Measurements from ENCODE around the gene ZMYND8.
"Not testable (repeated sequence)": the region's sequence is repeated elsewhere in the genome, so short reads cannot be mapped to it uniquely, and the experiment has no call there.

ZMYND8 gene

DNA sequence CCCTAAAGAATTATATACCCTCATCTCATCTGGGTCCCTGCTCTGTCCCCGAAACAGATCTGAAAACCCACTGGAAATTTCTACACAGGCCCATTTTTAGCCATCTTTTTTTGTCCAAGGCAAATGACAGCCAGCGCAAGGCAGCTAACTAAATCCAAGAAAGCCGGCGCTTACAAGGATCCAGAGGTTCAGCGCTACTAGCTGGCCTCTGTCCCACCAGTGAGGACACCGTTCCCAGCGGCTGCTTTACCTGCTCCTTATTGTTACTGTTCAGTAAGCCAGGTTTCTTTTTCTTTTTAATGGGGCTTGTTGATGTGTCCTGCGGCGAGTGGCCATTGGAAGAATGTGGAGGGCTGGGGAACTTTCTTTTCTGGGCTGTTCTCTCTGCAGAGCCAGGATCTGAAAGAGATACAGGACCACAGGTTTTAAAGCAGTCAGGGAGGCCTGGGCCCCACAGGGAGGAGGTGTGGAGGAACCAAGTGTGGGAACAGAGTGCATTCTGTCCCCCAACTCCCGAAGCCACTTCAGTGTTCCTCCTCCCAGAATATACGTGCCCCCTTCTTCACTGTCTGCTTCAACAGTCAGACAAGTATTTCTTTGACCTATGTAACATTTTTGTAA lies 46.6 kb downstream of the ZMYND8 start:
- DNase-seq = no peak

DNA sequence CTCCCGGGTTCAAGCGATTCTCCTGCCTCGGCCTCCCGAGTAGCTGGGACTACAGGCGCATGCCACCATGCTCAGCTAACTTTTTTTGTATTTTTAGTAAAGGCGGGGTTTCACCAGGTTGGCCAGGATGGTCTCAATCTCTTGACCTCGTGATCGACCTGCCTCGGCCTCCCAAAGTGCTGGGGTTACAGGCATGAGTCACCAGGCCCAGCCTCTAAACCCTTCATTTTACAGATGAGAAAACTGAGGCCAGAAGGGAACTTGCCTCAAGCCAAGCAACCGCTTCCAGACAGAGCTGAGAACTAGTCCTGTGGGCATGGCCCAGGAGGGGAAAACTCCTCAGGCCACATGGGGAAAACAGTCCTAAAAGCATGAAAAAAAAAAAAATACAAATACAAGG lies 47.1 kb downstream of the ZMYND8 start:
- no peak for DNase-seq

DNA sequence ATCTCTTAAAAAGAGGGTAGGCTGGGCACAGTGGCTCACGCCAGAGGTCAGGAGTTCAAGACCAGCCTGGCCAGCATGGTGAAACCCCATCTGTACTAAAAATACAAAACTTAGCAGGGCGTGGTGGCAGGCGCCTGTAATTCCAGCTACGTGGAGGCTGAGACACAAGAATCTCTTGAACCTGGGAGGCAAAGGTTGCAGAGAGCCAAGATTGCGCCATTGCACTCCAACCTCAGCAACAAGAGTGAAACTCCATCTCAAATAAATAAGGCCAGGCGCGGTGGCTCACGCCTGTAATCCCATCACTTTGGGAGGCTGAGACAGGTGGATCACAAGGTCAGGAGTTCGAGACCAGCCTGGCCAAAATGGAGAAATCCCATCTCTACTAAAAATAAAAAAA lies 48.9 kb downstream of the ZMYND8 start:
- DNase-seq = not testable (repeated sequence)

DNA sequence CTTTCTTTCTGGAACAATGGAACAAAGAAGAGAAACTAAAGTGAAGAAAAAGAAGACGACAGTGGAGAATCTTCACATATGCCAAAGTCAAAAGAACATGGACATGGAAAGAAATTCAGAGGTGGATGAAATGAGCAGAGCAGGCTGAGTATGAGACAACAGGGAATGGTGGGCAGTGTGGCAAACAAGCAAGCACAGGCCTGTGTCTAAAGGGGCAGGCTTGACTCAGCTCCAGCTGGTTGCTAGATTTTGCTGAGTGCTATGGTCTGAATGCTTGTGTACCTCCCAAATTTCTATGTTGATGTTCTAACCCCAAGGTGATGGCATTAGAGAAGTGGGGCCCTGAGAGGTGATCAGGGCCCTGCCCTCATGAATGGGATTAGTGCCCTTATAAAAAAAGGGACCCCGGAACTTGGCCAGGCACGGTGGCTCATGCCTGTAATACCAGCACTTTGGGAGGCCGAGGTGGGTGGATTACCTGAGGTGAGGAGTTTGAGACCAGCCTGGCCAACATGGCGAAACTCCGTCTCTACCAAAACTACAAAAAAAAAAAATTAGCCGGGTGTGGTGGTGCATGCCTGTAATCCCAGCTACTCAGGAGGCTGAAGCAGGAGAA lies 49.6 kb downstream of the ZMYND8 start:
- no peak for DNase-seq

DNA sequence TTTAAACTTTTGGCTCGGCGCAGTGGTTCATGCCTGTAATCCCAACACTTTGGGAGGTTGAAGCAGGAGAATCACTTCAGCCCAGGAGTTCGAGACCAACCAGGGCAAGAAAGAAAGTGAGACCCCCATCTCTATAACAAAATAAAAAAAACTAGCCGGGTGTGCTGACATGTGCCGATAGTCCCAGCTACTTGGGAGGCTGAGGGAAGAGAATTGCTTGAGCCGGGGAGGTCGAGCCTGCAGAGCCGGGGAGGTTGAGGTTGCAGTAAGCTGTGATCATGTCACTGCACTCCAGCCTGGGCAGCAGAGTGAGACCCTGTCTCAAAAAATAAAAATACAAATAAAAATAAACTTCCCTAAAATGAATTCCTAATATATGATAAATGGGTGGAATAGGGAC lies 50.4 kb downstream of the ZMYND8 start:
- no peak for DNase-seq

DNA sequence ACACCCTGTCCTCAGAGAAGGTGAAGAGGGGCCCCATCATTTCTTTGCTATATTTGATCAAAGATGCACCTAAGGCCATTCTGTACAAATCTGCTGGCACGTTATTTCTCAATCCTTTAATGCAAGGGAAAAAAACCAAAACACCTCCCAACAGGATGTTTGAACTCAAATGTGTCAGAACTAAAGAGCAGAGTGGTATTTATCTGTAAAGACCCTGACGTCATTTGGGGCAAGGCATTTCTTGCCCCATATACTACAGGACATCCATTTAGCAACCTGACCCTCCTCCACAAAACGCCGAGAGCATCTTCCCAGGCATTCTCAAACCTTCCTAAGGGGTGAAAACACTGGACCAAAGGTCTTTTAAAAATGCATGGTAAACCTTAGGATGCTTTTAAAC lies 50.8 kb downstream of the ZMYND8 start:
- no peak for DNase-seq

DNA sequence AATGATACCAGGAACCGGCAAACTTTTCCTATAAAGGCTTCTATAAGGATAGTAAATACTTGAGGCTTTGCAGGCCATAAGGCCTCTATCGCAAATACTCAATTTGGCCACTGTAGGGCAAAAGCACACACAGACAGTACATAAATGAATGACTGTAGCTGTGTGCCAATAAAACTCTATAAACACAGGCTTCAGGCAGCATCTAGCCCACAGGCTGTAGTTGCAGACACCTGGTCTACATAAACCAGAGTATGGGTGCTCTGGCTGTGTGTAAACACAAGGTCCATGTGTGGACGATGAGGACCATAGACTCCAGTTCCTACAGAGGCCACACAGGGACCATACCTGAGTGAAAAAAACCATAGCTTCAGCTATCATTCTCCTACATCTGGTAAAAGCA lies 52.2 kb downstream of the ZMYND8 start:
- no peak for DNase-seq

DNA sequence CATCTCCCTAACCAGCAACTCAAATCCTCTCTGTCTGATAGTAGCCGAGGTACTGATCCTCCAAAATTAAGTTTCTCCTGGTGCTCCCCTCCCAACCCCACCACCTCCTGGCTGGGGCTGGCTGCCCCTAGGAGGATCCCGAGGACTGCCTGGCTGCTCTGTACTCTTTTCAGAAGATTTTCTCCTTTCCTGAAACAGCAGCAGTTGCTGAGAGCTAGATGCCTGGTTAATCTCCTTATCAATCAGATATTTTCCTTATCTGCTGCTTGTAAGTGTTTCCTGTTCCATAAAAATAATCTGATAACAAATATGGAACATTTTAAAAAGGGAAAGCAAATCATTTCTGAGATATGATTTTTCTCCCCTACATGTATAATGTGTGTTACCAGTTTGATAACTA lies 52.8 kb downstream of the ZMYND8 start:
- DNase-seq = no peak

DNA sequence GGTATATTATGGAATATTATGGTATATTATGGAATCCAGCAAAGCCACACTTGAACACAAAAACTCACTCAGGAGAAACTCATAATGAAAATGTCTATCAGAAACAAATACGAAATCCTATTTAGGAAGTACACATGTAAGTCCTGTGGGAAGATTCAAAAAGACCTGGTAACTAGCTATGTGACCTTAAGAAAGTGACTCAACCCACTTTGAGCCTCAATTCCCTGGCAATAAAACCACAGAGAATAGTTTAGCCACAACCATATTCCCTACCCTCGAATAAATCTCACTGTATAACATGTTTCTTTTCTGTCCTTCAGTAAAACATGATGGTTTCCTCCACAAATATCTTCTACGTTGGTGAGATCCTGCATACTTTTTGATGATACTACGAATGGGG lies 56.4 kb downstream of the ZMYND8 start:
- DNase-seq = no peak

DNA sequence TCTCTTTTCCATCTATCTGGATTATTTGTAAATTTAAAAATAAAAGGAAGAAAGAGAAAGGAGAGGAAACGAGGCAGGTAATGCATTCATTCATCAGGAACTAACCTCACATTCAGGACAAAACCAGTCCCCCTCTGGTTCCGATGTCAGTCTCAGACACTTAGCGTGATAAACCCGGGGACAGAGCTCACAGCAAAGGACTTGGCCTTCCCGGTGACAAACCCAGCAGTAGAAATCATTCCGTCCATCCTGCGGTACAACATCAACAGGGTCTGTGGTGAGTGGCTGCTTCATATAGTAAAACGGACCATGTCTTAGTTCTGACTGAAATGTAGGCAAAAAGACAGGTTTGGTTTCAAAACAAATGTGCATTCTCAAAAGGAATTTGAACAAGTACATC lies 57.9 kb downstream of the ZMYND8 start:
- no peak for DNase-seq

DNA sequence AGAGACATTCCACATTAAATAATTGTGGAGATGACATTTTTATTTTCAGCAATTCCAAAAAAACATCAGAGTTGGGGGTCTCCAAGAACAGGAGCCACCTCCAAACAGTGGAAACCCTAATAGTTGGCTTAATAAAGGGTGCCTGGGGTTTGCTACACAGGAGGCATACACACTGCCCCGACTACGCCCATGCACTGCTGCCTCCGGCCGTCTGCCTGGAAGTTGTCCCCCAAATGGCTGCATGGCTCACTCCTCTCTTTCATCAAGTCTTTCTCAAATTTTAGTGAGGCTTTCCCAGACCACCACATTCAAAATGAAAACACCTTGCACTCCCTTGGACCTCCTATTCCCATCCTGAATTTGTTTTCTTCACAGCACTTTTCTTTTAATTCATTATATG lies 58.8 kb downstream of the ZMYND8 start:
- DNase-seq = no peak

DNA sequence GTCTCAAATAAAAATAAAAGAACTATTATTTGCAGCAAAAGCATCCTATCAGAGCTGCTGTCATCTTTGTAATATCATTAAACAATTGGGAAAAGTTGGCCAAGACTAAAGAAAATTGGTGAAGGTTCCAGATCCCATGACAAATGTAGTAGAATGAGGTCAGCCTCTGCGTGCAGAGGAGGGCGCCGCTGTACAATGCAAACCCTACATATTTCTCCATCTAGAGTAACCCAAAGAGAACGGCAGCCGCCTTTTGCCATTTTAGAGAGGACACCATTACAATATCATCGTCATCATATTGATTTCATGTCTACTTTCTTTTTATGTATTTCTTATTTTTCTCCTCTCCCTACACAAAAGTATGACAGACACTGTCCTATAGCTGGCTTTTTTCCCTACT lies 59.5 kb downstream of the ZMYND8 start:
- peak in 1 of 2 donors; percentile 33 for DNase-seq

DNA sequence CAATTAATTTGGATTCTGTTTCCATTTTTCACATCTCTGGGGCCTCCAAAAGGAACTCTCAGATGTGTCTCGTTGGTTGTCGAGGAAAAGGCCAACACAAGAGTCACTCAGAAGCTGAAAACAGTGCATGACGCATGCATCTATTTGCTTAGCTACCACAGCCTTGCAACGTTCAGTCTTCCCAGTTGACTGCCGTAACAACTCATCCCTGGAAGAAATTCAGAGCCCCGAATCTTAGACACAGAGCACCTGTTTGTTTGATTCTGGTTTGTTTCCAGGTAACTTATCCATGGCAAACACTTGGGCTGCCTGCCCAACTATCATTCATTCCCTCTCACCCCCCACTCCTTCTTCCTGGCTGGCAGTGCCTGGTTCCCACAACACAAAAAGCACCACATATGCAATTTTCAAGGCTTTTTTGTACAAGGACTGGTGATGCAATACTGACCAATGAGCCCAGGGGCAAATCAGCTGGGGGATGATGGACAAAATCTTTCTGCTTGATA lies 60.5 kb downstream of the ZMYND8 start:
- no peak for DNase-seq

DNA sequence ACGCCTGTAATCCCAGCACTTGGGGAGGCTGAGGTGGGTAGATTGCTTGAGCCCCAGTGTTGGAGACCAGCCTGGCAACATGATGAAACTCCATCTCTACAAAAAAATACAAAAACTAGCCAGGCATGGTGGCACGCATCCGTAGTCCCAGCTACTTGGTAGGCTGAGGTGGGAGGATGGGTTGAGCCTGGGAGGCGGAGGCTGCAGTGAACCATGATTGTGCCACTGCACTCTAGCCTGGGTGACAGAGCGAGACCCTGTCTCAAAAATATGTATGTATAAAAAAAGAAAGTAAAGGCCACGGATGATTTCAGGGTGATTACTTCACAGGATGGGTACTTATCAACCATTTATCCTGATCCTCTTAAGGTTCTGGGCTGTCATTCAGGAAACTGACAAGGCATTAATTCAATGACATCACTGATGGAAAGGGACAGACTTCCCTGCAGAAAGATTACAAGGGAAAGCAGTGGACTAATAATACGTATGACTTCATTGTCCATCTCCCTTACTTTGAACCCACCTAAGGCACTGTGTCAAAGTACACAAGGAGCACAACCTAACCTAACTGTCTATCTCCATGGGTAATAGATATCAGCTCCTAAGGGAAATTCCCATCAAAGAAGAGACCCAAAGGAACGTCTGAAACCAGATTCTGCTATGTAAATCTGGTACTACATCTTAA lies 61.2 kb downstream of the ZMYND8 start:
- no peak for DNase-seq

DNA sequence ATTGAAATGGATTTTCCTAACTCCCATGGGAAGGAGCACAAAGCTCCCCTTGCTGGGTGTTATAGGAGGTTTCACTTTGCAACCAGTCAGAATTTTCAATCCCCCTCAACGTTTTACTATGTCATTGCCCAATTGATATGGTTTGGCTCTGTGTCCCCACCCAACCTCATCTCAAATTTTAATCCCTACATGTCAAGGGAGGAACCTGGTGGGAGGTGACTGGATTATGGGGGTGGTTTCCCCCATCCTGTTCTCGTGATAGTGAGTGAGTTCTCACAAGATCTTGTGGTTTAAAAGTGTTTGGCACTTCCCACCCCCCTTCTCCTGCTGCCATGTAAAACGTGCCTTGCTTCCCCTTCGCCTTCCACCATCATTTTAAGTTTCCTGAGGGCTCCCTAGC lies 62.9 kb downstream of the ZMYND8 start:
- peak; percentile 57 to 72 for DNase-seq

DNA sequence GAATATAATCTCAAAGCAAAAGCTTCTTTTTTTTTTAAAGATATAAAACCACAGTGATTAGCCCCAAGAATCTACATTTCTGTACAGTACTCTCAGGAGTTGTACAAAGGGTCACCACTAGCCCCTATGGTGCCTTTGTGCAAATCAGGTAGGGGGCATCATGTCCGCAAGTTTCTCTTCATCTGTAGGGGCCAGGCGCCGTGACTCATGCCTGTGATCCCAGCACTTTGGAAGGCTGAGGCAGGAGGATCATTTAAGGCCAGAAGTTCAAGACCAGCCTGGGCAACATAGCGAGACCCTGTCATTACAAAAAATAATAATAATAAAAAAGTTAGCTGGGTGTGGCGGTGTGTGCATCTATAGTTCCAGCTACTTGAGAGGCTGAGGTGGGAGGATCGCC lies 63.9 kb downstream of the ZMYND8 start:
- no peak for DNase-seq

DNA sequence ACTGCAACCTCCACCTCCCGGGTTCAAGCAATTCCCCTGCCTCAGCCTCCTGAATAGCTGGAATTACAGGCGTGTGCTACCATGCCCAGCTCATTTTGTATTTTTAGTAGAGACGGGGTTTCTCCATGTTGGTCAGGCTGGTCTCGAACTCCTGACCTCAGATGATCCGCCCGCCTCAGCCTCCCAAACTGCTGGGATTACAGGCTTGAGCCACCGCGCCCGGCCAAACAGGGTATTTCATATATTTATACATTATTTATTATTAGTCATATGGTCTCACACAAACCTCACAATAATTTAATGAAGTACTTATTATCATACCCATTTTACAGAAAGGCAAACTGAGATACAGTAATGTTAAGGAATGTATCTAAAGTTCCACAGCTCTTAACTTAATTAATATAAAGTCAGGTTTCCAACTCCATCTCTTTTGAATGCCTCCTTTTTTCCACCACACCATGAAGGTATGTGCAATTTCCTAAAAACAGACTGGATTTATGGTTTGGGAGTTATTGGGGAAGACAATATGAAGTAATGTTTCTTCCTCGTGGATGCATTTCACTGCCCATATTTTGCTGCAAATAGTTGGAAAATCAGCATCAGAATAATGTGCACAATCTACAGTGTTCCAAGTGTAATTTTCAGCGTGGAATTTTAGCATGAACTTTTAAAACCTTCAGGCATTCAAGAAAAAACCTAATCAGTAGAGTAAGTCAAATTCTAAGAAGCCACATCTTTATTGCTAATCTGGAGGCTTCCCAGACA lies 65.7 kb downstream of the ZMYND8 start:
- DNase-seq = no peak

DNA sequence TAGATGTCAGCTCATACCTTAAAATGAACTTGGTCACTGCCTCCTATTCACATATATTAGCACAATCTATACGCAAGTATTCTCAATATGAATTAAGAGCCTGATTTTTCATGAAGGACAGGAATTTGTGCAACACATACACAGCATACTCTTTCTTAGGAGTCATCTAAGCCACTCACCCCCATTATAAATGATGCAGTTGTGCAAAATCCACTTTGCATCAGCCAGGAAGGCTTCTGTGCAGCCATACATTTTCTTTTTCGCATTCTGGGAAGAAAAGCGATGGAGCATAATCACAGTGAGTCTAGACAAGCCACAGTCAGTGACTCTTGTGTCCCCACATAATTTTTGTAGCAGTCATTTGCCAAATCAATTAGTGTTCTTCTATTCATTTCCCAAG lies 66.5 kb downstream of the ZMYND8 start:
- DNase-seq = no peak

DNA sequence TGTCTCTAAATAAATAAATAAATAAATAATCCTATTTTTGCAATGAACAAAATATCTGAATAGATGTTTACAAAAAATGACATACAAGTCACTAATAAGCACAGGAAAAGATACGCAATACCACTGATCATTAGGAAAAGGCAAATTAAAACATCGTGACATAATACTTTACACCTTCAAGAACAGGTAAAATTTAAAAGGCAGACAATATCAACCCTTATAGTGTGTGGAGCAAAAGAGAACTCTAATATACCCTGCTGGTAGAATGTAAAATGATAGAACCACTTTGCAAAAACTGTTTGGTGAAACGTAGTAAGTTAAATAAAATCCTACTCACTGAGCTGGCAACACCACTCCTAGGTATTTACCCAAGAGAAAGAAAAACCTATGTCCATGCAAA lies 67.4 kb downstream of the ZMYND8 start:
- no peak for DNase-seq

DNA sequence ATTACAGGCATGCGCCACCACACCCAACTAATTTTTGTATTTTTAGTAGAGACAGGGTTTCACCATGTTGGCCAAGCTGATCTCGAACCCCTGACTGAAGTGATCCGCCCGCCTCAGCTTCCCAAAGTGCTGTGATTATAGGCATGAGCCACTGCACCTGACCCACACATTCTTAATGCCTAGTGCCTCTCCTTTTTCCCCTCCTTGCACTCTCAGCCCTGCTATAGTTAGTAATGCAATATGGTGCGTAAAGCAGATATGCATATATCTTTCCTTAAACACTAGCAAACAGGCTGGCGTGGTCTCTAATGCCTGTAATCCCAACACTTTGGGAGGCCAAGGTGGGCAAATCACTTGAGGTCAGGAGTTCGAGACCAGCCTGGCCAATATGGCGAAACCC lies 68.0 kb downstream of the ZMYND8 start:
- DNase-seq = not testable (repeated sequence)

DNA sequence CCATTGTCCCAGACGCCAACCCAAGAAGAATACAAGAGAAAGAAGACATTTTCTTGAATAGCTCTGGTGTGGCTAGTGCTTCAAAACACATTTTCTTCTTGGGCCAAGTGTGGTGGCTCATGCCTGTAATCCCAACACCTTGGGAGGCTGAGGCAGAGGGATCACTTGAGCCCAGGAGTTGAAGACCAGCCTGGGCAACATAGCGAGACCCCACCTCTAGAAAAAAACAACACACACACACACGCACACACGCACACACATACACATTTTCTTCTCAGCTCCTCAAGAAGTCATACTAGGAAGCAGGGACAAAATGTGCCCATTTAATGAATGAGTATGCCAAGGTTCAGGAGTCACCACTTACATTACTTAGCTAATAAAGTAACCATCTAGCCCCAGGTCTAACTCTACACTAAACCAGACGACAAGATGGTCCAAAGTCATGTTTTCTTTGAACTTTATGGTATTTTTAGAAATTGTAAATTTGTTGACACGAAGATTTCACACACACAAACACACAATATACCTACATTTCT lies 68.8 kb downstream of the ZMYND8 start:
- DNase-seq = no peak

DNA sequence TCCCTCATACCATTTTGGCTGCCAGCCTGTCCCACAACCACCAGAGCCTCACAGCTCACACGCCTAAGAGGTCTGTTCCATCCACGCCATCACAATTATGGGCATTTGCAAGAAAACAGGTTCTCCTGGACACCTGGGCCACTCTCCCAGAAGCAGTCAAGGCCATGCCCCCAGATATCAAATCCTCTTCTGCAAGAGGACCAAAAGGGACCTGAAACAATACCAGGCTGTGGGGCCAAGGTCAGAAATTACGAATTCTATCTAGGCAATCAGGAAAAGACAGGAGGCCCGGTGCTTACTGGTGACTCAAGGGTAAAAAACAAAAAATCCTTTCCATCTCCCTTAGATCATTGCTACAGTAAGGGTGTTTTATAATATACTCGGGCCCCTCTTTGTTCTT lies 69.8 kb downstream of the ZMYND8 start:
- DNase-seq = no peak

DNA sequence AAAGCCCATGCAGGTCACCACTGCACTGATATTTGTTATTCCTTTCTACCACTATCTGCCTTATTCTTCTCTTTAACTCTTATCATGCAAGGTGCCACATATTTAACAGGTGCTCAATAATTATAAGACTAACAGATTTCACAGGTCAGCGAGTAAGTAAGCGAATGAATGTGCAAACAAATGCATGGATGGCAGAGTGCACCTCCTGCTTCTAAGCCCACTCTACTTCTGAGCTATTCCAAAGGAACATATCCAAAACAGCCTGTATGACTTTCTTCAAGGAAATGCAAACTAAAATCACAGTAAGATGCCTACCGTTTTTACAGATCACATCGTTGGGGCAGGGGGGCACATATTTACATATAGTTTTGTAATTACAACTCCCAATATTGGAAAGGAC lies 71.3 kb downstream of the ZMYND8 start:
- DNase-seq = no peak

Data from inflammatory macrophage (primary cell).